Cerebellar cortex (tissue), 1 donor: ENCODE data around the gene GSTT4.
"Not testable (repeated sequence)": the region's sequence is repeated elsewhere in the genome, so short reads cannot be mapped to it uniquely, and the experiment has no call there.

Experiments
- DNase-seq: peaks from one replicate; pipeline ENCODE4 v3.0.0-alpha.2; 2015; ENCODE audit warnings: low spot score

The GSTT4 gene

GRCh38 chr22:24005201-24005600, at the start of gene GSTT4:
TSS of gene GSTT4 (minus strand) at chr22:24005453. CDS start at chr22:24005356, 97 bp downstream.
- peak; percentile 29 for DNase-seq

- no peak for DNase-seq
Observed at GRCh38 chr22:24054356-24054755, 49.1 kb upstream of the GSTT4 start.

- no peak for DNase-seq
Observed at GRCh38 chr22:24053481-24054226, 48.4 kb upstream of the GSTT4 start.

- DNase-seq: no peak
Observed at GRCh38 chr22:24051568-24051967, 46.3 kb upstream of the GSTT4 start.

GRCh38 chr22:24051028-24051427, 45.8 kb upstream of the GSTT4 start:
- no peak for DNase-seq

- DNase-seq: no peak
Observed at GRCh38 chr22:24049978-24050377, 44.7 kb upstream of the GSTT4 start.

GRCh38 chr22:24049211-24049610, 44.0 kb upstream of the GSTT4 start:
- DNase-seq: no peak

GRCh38 chr22:24046024-24046423, 40.8 kb upstream of the GSTT4 start:
- no peak for DNase-seq

- DNase-seq: no peak
Observed at GRCh38 chr22:24043958-24044357, 38.7 kb upstream of the GSTT4 start.

- DNase-seq: not testable (repeated sequence)
Observed at GRCh38 chr22:24043465-24043864, 38.2 kb upstream of the GSTT4 start.

- DNase-seq: peak; percentile 34
Observed at GRCh38 chr22:24040946-24041345, 35.7 kb upstream of the GSTT4 start.

GRCh38 chr22:24039046-24039445, 33.8 kb upstream of the GSTT4 start:
- DNase-seq: no peak

GRCh38 chr22:24037851-24038765, 32.9 kb upstream of the GSTT4 start:
- no peak for DNase-seq

- DNase-seq: no peak
Observed at GRCh38 chr22:24035296-24035695, 30.0 kb upstream of the GSTT4 start.

- DNase-seq: no peak
Observed at GRCh38 chr22:24033731-24034130, 28.5 kb upstream of the GSTT4 start.

GRCh38 chr22:24030186-24030702, 25.0 kb upstream of the GSTT4 start:
- no peak for DNase-seq

- no peak for DNase-seq
Observed at GRCh38 chr22:24029304-24029703, 24.1 kb upstream of the GSTT4 start.

GRCh38 chr22:24028533-24028932, 23.3 kb upstream of the GSTT4 start:
- no peak for DNase-seq

GRCh38 chr22:24027991-24028390, 22.7 kb upstream of the GSTT4 start:
- DNase-seq: no peak

- no peak for DNase-seq
Observed at GRCh38 chr22:24027389-24027975, 22.2 kb upstream of the GSTT4 start.

GRCh38 chr22:24026733-24027132, 21.5 kb upstream of the GSTT4 start:
- DNase-seq: no peak

GRCh38 chr22:24026056-24026455, 20.8 kb upstream of the GSTT4 start:
- DNase-seq: no peak
